Activated gamma-delta T cell treated with Interleukin-2 at 50 U/mL for 16 hours (primary cell): ENCODE results near the gene PSMD13.

Experiments used
- DNase-seq: peaks from one replicate; pipeline ENCODE4 v3.0.0-alpha.2; 2020

PSMD13 gene

DNA sequence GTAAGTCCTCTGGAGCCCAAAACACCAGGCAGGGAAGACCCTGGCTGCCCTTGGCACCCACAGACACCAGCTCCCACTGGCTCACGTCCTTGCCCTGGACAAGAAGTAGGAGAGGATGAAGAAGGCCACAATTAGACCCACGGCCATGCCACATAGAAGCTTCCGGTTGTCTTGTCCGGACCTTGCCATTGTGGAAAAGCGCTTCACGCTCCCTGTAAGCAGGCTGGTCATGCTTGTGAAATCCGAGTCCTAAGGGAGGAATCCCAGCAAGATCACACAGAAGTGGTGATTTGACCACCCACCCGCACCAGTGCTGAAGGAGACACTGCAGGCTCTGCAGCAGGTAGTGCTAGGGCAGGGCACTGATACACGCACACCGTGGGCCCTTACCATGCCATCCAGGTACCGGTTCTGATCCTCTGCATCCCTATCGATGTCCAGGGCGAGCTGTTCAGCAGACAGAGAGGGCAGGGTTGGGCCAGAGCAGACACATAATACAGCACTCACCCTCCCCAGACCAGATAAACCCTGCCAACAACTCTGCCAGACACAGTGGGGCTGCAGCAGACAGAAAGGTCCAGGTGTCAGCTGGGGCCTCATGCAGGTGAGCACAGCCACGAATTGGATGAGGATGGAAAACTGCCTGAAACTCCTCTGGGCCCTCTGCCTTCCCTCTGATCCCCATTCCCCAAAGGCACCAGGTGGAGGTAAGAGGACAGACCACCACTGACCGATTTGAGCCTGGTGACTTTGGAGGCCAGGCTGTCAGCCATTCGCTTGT, 31.4 kb upstream of the PSMD13 start:
- DNase-seq, result no peak

DNA sequence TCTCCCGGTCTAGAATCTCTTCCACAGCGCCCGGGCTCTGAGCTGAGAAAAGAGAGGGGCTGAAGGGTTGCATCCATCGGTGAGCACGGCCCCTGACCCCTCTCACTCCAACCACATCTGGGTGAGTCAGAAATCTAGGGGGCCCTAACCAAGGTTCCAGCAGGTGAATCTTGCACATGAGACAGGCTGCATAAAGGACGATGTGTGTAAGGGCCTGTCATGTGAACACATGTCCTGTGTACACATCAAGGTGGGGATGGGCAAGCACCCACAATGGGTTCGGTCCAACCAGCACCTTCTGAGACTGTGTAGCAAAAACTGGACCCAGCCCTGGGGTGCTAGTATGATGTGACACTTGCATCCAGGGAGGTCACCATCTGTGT, 30.8 kb upstream of the PSMD13 start:
- no peak for DNase-seq

DNA sequence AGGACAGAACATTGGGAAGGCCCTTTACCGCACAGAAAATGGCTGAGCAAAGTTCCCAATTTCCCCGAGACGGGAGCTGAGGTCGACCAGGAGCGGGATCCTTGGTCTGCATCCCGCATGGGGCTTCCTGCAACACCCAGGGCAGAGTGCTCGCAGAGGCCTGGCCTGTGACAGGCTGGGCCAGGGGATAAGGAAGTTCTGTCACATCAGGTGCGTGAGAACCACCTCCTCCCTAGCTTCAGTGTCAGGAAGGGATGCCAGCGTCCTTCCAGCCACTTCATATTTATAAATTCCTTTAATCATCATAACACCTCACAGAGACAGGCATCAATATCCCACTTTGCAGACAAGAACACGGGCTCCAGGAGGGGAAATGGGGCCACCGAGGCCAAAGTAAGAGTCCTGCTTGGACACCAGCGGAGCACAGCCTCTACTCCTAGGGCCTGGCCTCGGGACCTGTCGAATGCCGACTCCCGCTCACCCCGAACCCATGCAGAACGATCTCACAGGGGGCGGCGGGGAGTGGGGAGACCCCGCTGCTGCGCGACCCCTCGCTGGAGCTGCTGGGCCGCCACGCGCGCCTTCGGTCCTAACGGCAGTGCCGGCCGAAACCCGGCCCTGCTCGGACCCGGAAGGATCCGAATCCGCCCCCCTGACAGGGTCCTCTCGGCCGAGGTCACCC, 30.1 kb upstream of the PSMD13 start:
- DNase-seq, result no peak

DNA sequence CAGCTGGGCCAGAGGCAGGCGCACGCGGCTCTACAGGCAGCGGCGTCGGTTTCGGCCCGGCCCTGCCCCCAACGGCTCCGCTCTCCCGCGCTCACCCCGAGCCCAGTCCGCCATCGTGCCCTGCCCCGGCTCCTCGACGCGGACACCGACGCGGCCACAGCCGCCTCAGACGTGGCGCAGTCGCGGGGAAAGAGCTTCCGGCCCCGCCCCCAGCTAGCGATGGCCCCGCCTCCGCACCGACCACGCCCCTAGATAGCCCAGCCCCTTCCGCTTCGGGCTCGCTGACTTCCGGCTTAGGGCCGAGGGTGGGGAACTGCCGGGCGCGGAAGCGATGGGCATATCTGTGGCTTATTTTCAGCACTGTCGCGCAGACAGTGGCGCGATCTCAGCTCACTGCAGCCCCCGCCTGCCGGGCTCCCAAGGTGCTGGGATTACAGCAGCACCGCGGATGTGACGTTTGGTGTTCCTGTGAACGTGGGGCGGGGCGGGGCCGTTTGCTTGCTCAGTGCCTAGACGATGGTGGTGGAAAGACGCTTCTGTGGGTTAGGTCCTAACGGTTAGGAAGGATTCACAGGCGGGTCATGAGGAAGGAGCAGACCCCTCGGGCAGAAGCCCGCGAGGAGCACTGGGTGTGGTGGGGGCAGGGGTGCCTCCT, 29.4 kb upstream of the PSMD13 start, which contains the start of the genes BET1L and RIC8A:
BET1L (minus strand) TSS at position 192 of the 655 bp plus-strand sequence; CDS start at position 114, 78 bp downstream.
RIC8A (plus strand) TSS at position 501 of the 655 bp plus-strand sequence. CDS start 1,147 bp downstream, outside the sequence.
- peak; percentile 95 for DNase-seq

DNA sequence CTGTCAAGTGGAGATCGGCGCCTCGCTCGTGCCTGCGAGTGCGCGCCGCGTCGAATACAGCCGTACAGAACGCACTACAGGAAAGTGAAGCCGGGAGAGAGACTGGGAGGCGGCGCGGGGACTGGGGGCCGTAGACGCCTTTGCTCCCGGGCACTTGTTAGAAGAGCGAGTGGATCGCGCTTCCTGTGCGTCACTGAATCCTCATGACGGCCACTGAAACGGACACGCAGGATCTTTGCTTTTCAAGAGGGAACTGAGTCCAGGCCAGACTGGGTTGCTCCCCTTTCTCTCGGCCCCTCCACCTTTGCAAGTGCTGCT, 29.0 kb upstream of the PSMD13 start:
- no peak for DNase-seq

DNA sequence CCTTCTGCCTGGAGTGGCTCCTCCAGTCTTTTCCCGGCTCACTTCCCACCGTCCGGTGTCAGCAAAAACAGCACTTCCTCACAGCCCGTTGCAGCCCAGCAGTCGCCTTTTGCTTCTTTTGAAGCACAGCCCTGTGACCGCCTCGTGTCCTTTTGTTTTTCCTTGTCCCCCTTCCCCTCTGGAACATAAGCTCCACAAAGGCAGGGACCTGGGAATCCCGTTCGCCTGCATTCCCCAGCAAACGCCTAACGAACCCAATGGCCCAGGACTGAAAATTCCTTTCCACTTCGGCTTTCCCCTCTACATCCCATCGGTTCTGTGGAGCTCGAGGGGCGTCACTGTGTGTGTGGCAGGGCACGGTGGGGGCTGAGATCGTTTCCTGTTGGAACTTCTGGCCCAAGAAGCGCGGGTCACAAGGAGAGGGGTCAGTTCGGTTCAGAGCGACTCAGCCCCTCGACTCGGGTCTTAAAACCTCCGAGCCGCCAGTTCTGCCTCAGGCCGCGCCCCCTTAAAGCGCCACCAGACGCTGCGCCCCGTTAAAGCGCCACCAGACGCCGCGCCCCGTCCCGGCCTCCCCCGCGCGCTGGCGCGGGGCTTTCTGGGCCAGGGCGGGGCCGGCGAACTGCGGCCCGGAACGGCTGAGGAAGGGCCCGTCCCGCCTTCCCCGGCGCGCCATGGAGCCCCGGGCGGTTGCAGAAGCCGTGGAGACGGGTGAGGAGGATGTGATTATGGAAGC, 28.4 kb upstream of the PSMD13 start:
- DNase-seq, result peak; percentile 78

DNA sequence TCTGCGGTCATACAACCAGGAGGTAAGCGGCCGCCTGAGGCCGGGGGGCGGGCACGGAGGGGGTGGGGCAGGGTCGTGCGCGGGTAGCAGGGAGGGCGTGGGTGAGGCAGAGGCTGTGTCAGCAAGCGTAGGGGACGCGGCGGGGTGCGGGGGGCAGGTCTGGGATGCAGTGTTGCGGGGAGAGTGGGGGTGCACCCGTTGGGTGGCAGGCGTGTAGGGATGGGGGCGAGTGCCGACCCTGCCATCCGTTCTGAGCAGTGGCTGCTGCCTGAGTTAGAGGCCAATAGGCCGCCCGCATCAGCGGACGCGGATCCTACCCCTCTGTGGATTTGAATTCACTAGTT, 27.9 kb upstream of the PSMD13 start:
- no peak for DNase-seq

DNA sequence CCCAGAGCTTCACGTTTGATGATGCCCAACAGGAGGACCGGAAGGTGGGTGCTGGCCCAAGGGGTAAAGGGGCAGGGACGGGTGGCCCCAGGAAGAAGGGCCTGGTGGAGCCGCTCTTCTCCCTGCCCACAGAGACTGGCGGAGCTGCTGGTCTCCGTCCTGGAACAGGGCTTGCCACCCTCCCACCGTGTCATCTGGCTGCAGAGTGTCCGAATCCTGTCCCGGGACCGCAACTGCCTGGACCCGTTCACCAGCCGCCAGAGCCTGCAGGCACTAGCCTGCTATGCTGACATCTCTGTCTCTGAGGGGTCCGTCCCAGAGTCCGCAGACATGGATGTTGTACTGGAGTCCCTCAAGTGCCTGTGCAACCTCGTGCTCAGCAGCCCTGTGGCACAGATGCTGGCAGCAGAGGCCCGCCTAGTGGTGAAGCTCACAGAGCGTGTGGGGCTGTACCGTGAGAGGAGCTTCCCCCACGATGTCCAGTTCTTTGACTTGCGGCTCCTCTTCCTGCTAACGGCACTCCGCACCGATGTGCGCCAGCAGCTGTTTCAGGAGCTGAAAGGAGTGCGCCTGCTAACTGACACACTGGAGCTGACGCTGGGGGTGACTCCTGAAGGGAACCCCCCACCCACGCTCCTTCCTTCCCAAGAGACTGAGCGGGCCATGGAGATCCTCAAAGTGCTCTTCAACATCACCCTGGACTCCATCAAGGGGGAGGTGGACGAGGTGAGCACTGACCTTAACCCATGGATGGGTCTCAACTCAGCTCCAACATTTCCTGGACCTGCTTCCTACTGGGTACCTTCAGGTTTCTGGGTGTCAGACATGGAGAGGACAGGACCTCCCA, 27.3 kb upstream of the PSMD13 start:
- no peak for DNase-seq

DNA sequence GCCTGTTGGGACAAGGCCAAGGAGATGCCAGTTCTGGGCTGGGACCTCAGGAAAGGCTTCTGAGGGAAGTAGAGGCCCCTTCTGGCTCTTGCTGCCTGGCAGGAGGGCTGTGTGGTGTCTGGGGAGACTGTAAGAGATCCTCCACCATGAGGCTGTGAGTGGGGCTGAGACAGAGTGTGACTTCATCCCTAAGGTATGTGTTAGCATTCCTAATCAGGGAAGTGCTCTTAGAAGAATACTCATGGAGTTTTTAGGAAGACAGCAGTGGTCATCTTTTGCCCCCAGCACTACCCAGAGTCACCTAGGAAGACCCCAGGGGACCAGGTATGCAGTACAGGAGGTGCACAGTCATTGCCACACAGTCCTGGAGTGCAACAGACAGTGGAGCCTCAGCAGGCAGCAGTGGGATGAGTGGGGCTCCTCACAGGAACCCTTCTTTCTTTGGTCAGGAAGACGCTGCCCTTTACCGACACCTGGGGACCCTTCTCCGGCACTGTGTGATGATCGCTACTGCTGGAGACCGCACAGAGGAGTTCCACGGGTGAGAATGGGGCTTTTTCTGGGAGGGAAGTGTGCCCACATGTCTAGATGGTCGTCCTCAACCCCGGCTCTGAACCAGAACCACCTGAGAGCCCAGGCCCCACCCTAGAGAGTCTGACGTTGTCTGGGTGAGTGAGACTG, 26.5 kb upstream of the PSMD13 start:
- DNase-seq, result no peak

DNA sequence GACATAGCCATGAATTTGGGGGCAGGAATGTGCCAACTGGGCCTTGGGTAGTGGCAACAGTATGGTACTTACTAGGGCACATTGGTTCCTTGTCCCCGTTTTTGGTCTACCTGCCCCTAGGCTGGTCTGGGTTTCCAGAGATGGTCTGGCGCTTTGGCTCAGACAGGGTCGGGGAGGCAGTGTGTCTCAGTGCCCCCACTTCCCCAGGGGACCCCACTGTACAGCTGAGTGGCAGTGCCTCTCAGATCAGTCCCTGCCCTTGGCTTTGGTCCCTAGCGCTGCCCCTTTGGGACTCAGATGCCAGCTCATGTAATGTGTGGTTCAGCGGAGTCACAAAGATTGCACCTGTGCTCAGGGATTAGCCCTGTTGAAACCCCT, 26.0 kb upstream of the PSMD13 start:
- DNase-seq, result no peak

DNA sequence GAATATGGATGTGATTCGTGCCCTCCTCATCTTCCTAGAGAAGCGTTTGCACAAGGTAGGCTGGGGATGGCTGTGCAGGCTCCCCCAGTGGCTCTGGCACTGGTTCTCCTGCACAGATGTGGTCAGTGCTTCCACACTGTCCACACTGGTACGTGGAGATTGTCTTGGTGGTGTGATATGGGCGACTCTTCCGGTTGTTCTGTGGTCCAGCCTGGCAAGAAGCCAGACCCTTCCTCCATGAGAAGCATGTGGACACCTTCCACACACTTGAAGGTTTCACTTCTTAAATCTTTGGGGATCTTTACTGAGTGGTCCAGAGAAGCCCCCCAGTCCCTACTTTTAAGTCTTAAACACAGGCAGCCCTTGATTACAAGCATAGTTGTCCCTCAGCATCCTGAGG, 25.5 kb upstream of the PSMD13 start:
- no peak for DNase-seq

DNA sequence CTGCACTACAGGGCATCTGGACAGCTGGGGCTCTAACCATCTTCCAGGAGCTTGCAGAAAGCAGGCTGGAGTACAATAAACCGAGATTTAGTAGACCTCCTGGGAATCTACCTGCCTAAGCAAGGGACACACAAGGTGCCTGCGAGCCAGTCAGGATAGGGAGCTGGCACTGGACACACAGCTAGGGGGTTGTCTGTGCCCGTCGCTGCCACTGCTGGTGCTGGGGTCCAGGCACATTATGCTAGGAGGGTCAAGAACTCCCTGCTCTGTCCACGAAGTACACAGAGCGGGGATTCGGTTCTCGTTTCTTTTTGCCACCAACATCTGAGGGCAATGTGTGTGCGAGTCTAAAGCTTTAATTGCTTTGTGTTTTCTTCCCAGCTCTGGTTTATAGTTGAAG, 25.0 kb upstream of the PSMD13 start:
- no peak for DNase-seq

DNA sequence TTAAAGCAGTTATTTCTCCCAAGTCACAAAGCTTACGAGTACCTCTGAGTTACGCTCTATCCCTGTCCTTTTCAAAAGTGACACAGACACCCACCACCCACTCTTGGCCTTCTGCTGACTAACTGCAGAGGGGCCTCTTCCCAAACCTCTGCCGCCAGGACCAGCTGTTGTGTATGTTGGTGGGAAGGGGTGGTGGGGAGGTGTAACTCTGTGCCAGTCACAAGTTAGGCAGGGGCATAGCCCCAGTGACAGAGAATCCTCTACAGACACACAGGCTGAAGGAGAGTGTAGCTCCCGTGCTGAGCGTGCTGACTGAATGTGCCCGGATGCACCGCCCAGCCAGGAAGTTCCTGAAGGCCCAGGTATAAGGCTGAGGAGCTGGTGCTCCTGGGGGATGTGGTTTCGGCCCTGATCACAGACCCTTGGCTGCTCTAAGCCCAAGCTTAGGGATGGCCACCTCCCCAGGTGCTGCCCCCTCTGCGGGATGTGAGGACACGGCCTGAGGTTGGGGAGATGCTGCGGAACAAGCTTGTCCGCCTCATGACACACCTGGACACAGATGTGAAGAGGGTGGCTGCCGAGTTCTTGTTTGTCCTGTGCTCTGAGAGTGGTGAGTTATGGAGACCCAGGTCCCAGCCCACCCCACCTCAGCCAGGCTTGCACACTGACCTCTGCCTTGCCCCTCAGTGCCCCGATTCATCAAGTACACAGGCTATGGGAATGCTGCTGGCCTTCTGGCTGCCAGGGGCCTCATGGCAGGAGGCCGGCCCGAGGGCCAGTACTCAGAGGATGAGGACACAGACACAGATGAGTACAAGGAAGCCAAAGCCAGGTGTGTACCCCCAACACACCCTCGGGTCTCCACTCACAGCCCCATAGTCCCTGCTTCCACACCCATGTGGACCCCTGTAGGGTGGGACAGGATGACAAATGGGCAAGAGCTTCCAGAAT, 24.4 kb upstream of the PSMD13 start:
- no peak for DNase-seq

DNA sequence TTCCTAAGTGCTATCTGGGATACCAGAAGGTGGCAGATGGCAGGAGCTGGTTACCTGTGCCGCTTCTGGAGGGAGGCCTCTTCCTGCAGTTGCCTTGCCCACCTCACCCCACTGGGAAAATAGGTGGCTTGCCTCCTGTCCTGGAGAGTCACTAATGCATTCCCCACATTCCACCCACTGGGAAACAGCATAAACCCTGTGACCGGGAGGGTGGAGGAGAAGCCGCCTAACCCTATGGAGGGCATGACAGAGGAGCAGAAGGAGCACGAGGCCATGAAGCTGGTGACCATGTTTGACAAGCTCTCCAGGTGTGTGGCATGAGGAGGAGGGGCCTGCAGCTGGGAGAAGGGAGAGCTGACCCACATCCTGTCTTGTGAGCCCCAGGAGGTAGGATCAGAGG, 23.7 kb upstream of the PSMD13 start:
- no peak for DNase-seq

DNA sequence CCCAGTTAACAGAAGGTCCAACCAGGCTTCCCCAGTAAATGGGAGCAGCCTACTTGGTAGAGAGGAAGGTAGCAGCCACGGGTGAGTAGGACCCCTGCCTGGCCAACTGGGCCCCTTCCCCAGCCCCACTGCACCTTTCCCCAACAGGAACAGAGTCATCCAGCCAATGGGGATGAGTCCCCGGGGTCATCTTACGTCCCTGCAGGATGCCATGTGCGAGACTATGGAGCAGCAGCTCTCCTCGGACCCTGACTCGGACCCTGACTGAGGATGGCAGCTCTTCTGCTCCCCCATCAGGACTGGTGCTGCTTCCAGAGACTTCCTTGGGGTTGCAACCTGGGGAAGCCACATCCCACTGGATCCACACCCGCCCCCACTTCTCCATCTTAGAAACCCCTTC, 22.7 kb upstream of the PSMD13 start:
- DNase-seq, result no peak

DNA sequence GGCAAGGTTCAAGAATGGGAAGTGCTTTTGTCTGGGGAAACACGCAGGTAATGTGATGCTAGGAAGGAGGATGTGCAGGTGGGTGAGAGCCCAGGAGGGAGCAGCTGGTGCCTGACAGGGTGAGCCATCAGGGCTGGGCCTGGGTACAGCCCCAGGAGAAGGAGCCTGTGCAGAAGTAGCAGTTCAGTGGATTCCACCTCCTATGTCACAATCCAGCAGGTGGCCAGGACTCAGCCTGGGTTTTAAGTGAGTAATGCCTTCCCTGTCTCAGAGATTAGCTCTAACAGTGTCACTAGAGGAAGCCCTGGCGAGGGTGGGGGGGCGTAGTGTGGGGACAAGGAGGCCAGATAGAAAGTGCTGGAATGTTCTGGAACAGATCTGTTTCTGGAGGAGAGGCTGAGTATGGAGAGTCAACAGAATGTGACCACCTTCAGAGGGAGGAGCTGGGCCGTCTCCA, 21.2 kb upstream of the PSMD13 start:
- no peak for DNase-seq

DNA sequence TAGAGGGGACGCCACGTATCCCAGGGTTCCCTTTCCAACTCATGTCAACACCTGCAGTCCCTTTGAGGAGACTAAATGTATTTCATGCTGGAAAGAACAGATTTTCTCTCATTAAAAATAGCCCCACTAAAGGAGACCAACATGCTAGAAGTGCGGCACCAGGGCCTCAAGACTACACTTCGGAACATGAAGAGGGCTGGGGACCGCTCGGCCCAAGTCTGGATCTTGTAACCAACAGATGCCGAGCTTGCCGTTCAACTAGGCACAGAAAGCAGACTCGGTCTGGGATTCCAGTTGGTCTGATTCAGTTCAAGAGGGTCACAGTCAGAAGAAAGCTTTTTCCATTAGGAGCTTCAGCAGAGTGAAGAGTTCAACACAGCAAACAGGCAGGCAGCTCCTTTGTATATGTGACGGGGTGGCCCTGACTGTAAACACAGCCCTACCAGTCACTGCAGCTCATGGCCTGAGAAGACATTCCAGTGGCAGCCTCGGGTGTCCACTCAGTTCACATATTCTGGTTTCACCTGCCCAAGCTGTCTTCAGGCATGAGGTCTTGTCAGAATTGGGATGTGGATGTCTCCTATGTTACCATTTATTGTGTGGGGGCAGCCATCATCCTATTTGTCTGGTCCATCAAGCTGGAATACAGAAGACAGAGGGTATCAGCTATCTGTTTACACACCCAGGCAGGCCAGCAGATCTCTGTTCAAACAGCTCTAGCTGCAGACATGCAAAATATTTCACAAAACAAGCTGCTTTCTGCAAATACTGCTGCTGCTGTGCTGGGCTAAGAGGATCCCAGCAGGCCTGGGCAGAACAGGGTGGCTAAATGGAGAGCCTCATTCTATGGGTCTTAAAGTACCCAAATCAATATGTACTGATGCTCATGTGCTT, 20.4 kb upstream of the PSMD13 start:
- no peak for DNase-seq

DNA sequence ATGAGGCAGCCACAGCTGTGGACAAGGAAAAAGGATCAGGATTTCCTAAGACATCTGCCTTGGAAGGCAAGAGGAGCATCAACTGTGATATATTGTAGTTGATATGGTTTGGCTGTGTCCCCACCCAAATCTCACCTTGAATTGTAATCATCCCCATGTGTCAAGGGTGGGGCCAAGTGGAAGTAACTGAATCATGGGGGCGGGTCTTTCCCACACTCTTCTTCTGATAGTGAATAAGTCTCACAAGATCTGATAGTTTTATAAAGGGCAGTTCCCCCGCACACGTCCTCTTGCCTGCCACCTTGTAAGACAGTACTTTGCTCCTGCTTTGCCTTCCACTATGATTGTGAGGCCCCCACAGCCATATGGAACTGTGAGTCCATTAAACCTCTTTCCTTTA, 19.1 kb upstream of the PSMD13 start:
- DNase-seq, result no peak

DNA sequence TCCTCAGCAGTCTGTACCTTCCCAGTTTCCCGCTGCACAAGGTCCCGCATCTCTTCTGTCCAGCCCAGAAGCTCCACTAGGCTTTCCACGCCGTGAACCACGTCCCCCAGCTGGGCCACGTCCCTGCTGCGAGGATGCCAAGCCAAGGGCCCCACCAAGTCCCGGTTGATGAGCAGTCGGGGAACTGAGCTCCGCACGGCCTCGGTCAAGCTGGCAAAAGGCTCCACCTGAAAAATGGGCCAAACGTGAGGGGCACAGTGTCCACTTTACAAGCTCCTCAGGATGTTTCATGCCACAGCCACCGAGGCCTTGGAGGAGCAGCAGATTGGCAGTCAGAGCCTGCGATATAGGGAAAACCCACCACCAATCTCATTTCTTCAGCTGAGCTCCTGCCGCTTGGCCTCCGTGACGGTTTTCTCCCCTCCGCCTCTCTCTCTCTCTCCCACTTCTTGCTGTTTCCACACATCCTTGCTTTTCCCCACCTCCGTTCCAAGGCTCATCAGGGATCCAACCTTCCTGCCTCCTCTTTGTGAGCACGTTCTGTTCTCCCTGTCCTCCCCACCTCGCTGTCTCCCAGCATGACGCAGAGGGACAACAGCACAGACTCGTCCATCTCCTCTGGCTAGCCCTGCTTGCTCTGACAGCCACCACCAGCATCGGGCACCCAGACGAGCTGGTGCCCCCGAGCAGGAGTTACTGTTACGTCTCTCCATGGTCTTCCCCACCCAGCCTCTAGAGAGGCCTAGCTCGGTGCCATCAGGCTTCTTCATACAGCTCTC, 17.8 kb upstream of the PSMD13 start:
- DNase-seq, result no peak
